IMR-90 (cell line): Measurements from ENCODE around the gene UQCC5. TPM values are rescaled to one million over a fixed set of nuclear protein-coding genes. Genes with fewer than 3 reads are reported as not detected.

Source experiments
- ATAC-seq: fragments of 200-7000 bp; cut with Tn5 transposase; 2 replicates; pipeline ENCODE4 v1.9.1; 2020; ENCODE audit warnings: low read depth, mild to moderate bottlenecking, moderate library complexity
- BruUV-seq: library from RNA; stranded (reverse); fragments of 400-500 nt; replicated peaks from 2 replicates; lab custom pipeline; 2021; lab: Mats Ljungman, UMichigan
- CTCF ChIA-PET: fragments of 300-600 bp; formaldehyde crosslinking; extraction: SDS; loops from one replicate; lab custom pipeline; 2021; ENCODE audit warnings: antibody characterized with exemption; lab: Yijun Ruan, JAX
- POLR2A ChIA-PET: fragments of 300-600 bp; sonication (Branson Sonifier 250); formaldehyde crosslinking; loops from one replicate; lab custom pipeline; 2022; ENCODE audit warnings: antibody characterized with exemption; ENCODE audit not compliant: unreplicated experiment; lab: Charles Lee
- DNase-seq: peaks from one replicate; pipeline ENCODE4 v3.0.0; 2013
- H2AFZ ChIP-seq: replicated peaks from 2 replicates; pipeline ENCODE3; 2013; ENCODE audit warnings: low read length, mild to moderate bottlenecking; ENCODE audit not compliant: poor library complexity
- H2AK5ac ChIP-seq: 2 replicates; pipeline ENCODE4 v1.6.1; 2013; ENCODE audit warnings: low read depth, low read length, inconsistent platforms
- H2AK9ac ChIP-seq: replicated peaks from 2 replicates; pipeline ENCODE3; 2013; ENCODE audit warnings: mild to moderate bottlenecking, low read depth, low read length, moderate library complexity; ENCODE audit not compliant: poor library complexity
- H2BK120ac ChIP-seq: 2 replicates; pipeline ENCODE4 v1.6.1; 2013; ENCODE audit warnings: low read depth, low read length, inconsistent platforms
- H2BK15ac ChIP-seq: 3 replicates; pipeline ENCODE4 v1.6.1; 2013; ENCODE audit warnings: low read depth, low read length, inconsistent platforms
- H2BK20ac ChIP-seq: 2 replicates; pipeline ENCODE4 v1.6.1; 2013; ENCODE audit warnings: low read depth, mild to moderate bottlenecking, inconsistent platforms, low read length, moderate library complexity
- H2BK5ac ChIP-seq: 2 replicates; pipeline ENCODE4 v1.6.1; 2013; ENCODE audit warnings: mild to moderate bottlenecking, low read depth, low read length, inconsistent platforms; ENCODE audit not compliant: poor library complexity, severe bottlenecking
- H3K14ac ChIP-seq: replicated peaks from 2 replicates; pipeline ENCODE4 v1.6.1; 2013; ENCODE audit warnings: low read depth, low read length, inconsistent platforms
- H3K18ac ChIP-seq: 2 replicates; pipeline ENCODE4 v1.6.1; 2013; ENCODE audit warnings: low read depth, low read length, control low read depth
- H3K23ac ChIP-seq: 2 replicates; pipeline ENCODE4 v1.6.1; 2013; ENCODE audit warnings: low read depth, low read length, inconsistent platforms
- H3K27ac ChIP-seq: 2 replicates; pipeline ENCODE4 v1.5.1; 2013; ENCODE audit warnings: mild to moderate bottlenecking, control low read depth, low read length; ENCODE audit not compliant: insufficient read depth
- H3K27me3 ChIP-seq: 2 replicates; pipeline ENCODE4 v1.6.1; 2013; ENCODE audit warnings: low read length; ENCODE audit not compliant: control insufficient read depth, insufficient read depth
- H3K36me3 ChIP-seq: 2 replicates; pipeline ENCODE4 v1.6.1; 2013; ENCODE audit warnings: low read length, mixed read lengths; ENCODE audit not compliant: control insufficient read depth, insufficient read depth
- H3K4ac ChIP-seq: 2 replicates; pipeline ENCODE4 v1.6.1; 2013; ENCODE audit warnings: low read depth, low read length, inconsistent platforms
- H3K4me1 ChIP-seq: 2 replicates; pipeline ENCODE4 v1.6.1; 2013; ENCODE audit warnings: low read length, mixed read lengths; ENCODE audit not compliant: control insufficient read depth, insufficient read depth
- H3K4me2 ChIP-seq: 2 replicates; pipeline ENCODE4 v1.6.1; 2013; ENCODE audit warnings: low read depth, mild to moderate bottlenecking, control low read depth, low read length, moderate library complexity
- H3K4me3 ChIP-seq: 2 replicates; pipeline ENCODE4 v1.5.1; 2013; ENCODE audit warnings: low read depth, mild to moderate bottlenecking, control low read depth, low read length, moderate library complexity; ENCODE audit not compliant: insufficient read depth
- H3K56ac ChIP-seq: 2 replicates; pipeline ENCODE4 v1.6.1; 2013; ENCODE audit warnings: low read length, inconsistent platforms; ENCODE audit not compliant: insufficient read depth; ENCODE audit errors: extremely low read depth
- H3K79me1 ChIP-seq, 2 experiments: 2 replicates each; pipeline ENCODE4 v1.6.1; 2013; ENCODE audit warnings: low read length in 2 of 2, inconsistent platforms in 1 of 2, low read depth in 1 of 2
- H3K9ac ChIP-seq: 2 replicates; pipeline ENCODE4 v1.6.1; 2013; ENCODE audit warnings: low read depth, low read length, control low read depth
- H3K9me1 ChIP-seq: 2 replicates; pipeline ENCODE4 v1.6.1; 2013; ENCODE audit warnings: low read length, inconsistent platforms; ENCODE audit not compliant: insufficient read depth
- H3K9me3 ChIP-seq: 2 replicates; pipeline ENCODE4 v1.6.1; 2013; ENCODE audit warnings: low read length; ENCODE audit not compliant: control insufficient read depth, insufficient read depth
- H4K20me1 ChIP-seq: 2 replicates; pipeline ENCODE4 v1.6.1; 2013; ENCODE audit warnings: low read length, inconsistent platforms; ENCODE audit not compliant: insufficient read depth
- H4K5ac ChIP-seq: 2 replicates; pipeline ENCODE4 v1.6.1; 2013; ENCODE audit warnings: mild to moderate bottlenecking, low read depth, low read length, control low read depth
- H4K8ac ChIP-seq, 2 experiments: 2 replicates each; pipeline ENCODE4 v1.6.1; 2013; ENCODE audit warnings: low read depth in 2 of 2, low read length in 2 of 2, control low read depth in 1 of 2, inconsistent platforms in 1 of 2
- H4K91ac ChIP-seq: 2 replicates; pipeline ENCODE4 v1.6.1; 2013; ENCODE audit warnings: low read depth, low read length, inconsistent platforms; ENCODE audit not compliant: insufficient read depth
- MAFK ChIP-seq: IDR thresholded peaks from 2 replicates; pipeline ENCODE4 v1.6.1; 2012; ENCODE audit warnings: low read depth, low read length, improper control_type of control experiment
- NFE2L2 ChIP-seq: fragments of 150-350 bp; IDR thresholded peaks from 2 replicates; pipeline ENCODE4 v1.6.1; 2016; ENCODE audit warnings: low read depth, mild to moderate bottlenecking, low read length
- POLR2A ChIP-seq: IDR thresholded peaks from 2 replicates; pipeline ENCODE4 v1.6.1; 2012; ENCODE audit warnings: mild to moderate bottlenecking, low read depth, low read length
- WGBS, 2 experiments: methylation state at CpG; one replicate each; pipeline versions ENCODE4 v1.1.5 to v1.1.7; 2013; ENCODE audit warnings: missing lambda C conversion rate in 2 of 2; ENCODE audit not compliant: insufficient read length in 1 of 2; ENCODE audit errors: extremely low coverage in 2 of 2; 5-methylcytosine and 5-hydroxymethylcytosine counted together
- dilution Hi-C: fragments of 300-500 bp; cut with HindIII; formaldehyde crosslinking; loops from one replicate; pipeline ENCODE4 v1.14.3; 2018; ENCODE audit warnings: low sequenced_read_pairs; ENCODE audit not compliant: unreplicated experiment
- in situ Hi-C: fragments of 300-500 bp; cut with MboI; formaldehyde crosslinking; loops from 3 replicates; pipeline ENCODE4 v1.14.3; 2019; ENCODE audit warnings: low sequenced_read_pairs, inconsistent platforms, mixed read lengths
- intact Hi-C: fragments of 100-400 bp; cut with micrococcal nuclease; formaldehyde crosslinking; loops from 2 replicates; pipeline ENCODE4 v1.10.0; 2022
- polyA plus RNA-seq, 3 experiments: library from polyadenylated mRNA; depleted of rRNA; stranded (reverse); fragments of >200 nt; gene quantifications; 2 replicates each; pipeline ENCODE4 v1.2.3, GENCODE V29; 2012; ENCODE audit warnings: low replicate concordance in 1 of 3
- total RNA-seq: library from RNA; depleted of rRNA; stranded (reverse); fragments of >200 nt; gene quantifications from 2 replicates; pipeline ENCODE4 v1.2.3, GENCODE V29; 2012

The UQCC5 gene
- total and polyA plus RNA-seq, 2 of the 4 experiments (the other 2 are of a cell fraction) = 1.1 to 16.9 TPM

DNA sequence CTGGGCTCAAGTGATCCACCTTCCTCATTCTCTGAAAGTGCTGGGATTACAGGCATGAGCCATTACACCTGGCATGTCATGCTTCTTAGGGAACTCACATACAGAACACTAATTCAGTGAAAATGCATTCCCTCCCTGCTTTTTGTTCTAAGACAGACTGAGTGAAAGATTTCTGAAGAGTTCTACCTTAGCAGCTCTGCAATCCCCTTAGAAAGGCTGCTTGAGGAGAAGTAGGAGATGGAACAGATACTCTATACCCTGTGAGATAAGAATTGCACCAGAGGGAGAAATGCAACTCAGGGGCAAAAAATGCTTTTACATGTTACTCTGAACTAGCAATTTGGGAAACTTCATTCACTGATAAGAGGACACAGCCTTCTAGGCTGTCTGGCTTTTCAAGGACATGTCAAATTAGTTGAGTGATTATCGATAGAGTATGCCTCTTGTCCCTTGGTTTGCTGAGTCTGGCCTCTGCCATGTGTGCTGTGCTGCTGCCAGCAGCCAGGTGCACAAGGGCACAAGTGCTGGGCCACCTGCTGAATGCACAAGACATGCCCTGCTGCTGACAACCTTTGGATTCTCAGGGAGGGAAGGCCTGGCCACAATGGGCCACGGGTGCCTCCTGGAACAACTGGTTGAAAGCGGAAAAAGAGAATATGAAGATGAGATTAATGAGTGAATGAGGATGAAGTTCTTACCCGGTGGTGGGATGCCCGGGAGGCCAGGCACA is 17.8 kb downstream of the UQCC5 start (continued):
- no peak for TF ChIP-seq POLR2A

DNA sequence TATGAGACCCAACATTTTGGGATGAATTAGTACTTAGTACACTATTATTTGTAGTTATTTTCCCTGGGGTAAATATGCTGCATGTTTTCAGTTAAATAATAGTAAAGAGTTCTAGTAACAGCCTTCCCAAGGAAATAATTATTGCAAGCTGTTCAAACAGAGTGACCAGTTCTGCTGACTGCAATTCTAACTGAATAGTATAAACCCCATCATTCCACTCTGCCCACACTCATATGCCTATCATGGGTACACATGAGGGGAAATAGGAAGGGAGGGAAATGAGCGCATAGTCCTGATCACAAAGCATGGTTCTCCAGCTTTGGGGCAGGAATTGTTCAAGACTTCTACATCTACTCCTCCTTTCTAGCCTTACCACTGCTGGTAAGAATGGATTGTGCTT is 18.7 kb downstream of the UQCC5 start:
- H3K23ac ChIP-seq = no peak overlapping the region
- DNase-seq = no peak
- no peaks in the 10 kb centered on the region for H3K27me3 ChIP-seq
- peaks cover 28 to 40% of the 10 kb centered on the region in 2 experiments for H3K79me1 ChIP-seq
- H3K4ac ChIP-seq = no peak overlapping the region
- ChIA-PET POLR2A (no interaction called here), CTCF (no interaction called here)
- H2AK5ac ChIP-seq = no peak overlapping the region
- H2AK9ac ChIP-seq = no peak overlapping the region
- H2AFZ ChIP-seq = no peak overlapping the region
- H3K9me1 ChIP-seq = peaks cover 12% of the 10 kb centered on the region; the same call in 1 of the 2 replicates
- no peak overlapping the region for H3K4me2 ChIP-seq
- no peak overlapping the region for H4K5ac ChIP-seq
- TF ChIP-seq POLR2A (no peak), MAFK (no peak), NFE2L2 (no peak)
- H3K9ac ChIP-seq = no peak overlapping the region
- peaks cover 3% of the 10 kb centered on the region; the same call in 1 of the 2 replicates for H4K20me1 ChIP-seq
- in situ Hi-C loops (no loop called here), dilution Hi-C loops (no loop called here), intact Hi-C loops (no loop called here)
- no peak overlapping the region for H2BK120ac ChIP-seq
- no peak overlapping the region for H3K56ac ChIP-seq
- H3K36me3 ChIP-seq = peaks cover 43% of the 10 kb centered on the region
- no peak overlapping the region for H4K91ac ChIP-seq
- no peaks in the 10 kb centered on the region for H3K9me3 ChIP-seq
- no peak overlapping the region for H4K8ac ChIP-seq
- H3K14ac ChIP-seq = no peak overlapping the region
- no peak overlapping the region for H2BK5ac ChIP-seq
- no peak for ATAC-seq
- BruUV-seq = no TSS peak
- no peak overlapping the region for H2BK20ac ChIP-seq
- H3K27ac ChIP-seq = no peak overlapping the region
- no peak overlapping the region for H3K18ac ChIP-seq
- H3K4me3 ChIP-seq = no peak overlapping the region
- no peak overlapping the region for H2BK15ac ChIP-seq
- no peaks in the 10 kb centered on the region; the same call in 1 of the 2 replicates for H3K4me1 ChIP-seq
- no CpG with 5 or more reads among the region's 1 CpG for WGBS, 2 experiments
